Measurements from ENCODE around the gene HMSD. TPM values are rescaled to one million over a fixed set of nuclear protein-coding genes. Genes with fewer than 3 reads are reported as not detected.

The HMSD gene
- total RNA-seq, 4 donors from 2014 or later: 0.18 to 0.19 TPM; not detected in 2

- Histone ChIP-seq H3K4me3 (no peak within 1 kb of the TSS), H3K27me3 (no peaks in the 10 kb centered on the region), H3K36me3 (peaks cover 0 to 12% (median 0%) of the 10 kb centered on the region in 3 donors), H3K27ac (no peak within 1 kb of the TSS), H3K9me3 (no peaks in the 10 kb centered on the region), H3K4me1 (peaks cover 0 to 24% (median 0%) of the 10 kb centered on the region in 3 donors)
- intact Hi-C loops (cut with DNase I): no loop called here
- TF ChIP-seq CTCF (IDR thresholded peaks at IDR 0.05) (no peak), POLR2A (IDR thresholded peaks at IDR 0.05) (no peak)
- DNase-seq: no peak
Observed at GRCh38 chr18:63907664-63908063, 41.4 kb upstream of the HMSD start, which contains the start of gene SERPINB10. SERPINB10 (plus strand) TSS chr18:63907958; CDS start chr18:63915511, 7,553 bp downstream.

GRCh38 chr18:63908858-63909257 lies 40.2 kb upstream of the HMSD start:
- Histone ChIP-seq H3K27me3 (no peaks in the 10 kb centered on the region), H3K36me3 (peaks cover 0 to 4% (median 0%) of the 10 kb centered on the region in 3 donors), H3K4me3 (no peak overlapping the region), H3K9me3 (no peaks in the 10 kb centered on the region), H3K27ac (no peak overlapping the region), H3K4me1 (peaks cover 0 to 24% (median 0%) of the 10 kb centered on the region in 3 donors)
- intact Hi-C loops (cut with DNase I): no loop called here
- DNase-seq: no peak
- TF ChIP-seq POLR2A (IDR thresholded peaks at IDR 0.05) (no peak), CTCF (IDR thresholded peaks at IDR 0.05) (no peak)
- 75 to 90% methylated on average over 1 of the region's 1 CpG for WGBS, 2 donors

GRCh38 chr18:63909870-63910269 lies 39.2 kb upstream of the HMSD start:
- no peak overlapping the region for H3K27ac ChIP-seq
- intact Hi-C loops (cut with DNase I): no loop called here
- H3K4me3 ChIP-seq: no peak overlapping the region
- no peaks in the 10 kb centered on the region for H3K36me3 ChIP-seq
- no peak for DNase-seq
- H3K27me3 ChIP-seq: no peaks in the 10 kb centered on the region
- TF ChIP-seq POLR2A (IDR thresholded peaks at IDR 0.05) (no peak), CTCF (IDR thresholded peaks at IDR 0.05) (no peak)
- WGBS, 2 donors: 23 to 37% methylated on average over 2 of the region's 2 CpGs
- no peaks in the 10 kb centered on the region for H3K9me3 ChIP-seq
- peaks cover 0 to 24% (median 0%) of the 10 kb centered on the region in 3 donors for H3K4me1 ChIP-seq

- DNase-seq: no peak
- H3K36me3 ChIP-seq: no peaks in the 10 kb centered on the region
- H3K9me3 ChIP-seq: no peaks in the 10 kb centered on the region
- no peak overlapping the region for H3K27ac ChIP-seq
- peaks cover 0 to 5% (median 0%) of the 10 kb centered on the region in 4 donors for H3K27me3 ChIP-seq
- TF ChIP-seq POLR2A (IDR thresholded peaks at IDR 0.05) (no peak), CTCF (IDR thresholded peaks at IDR 0.05) (no peak)
- no peaks in the 10 kb centered on the region for H3K4me1 ChIP-seq
- no peak overlapping the region for H3K4me3 ChIP-seq
- intact Hi-C loops (cut with DNase I): no loop called here
- 73 to 85% methylated on average over 5 of the region's 5 CpGs for WGBS, 2 donors
Observed at GRCh38 chr18:63917817-63918216, 31.3 kb upstream of the HMSD start.

GRCh38 chr18:63922049-63922448 lies 27.1 kb upstream of the HMSD start:
- WGBS, 2 donors: 83 to 84% methylated on average over 2 of the region's 2 CpGs
- no peak for DNase-seq
- intact Hi-C loops (cut with DNase I): no loop called here
- TF ChIP-seq CTCF (IDR thresholded peaks at IDR 0.05) (no peak), POLR2A (IDR thresholded peaks at IDR 0.05) (no peak)
- Histone ChIP-seq H3K4me1 (no peaks in the 10 kb centered on the region), H3K36me3 (no peaks in the 10 kb centered on the region), H3K9me3 (no peaks in the 10 kb centered on the region), H3K4me3 (no peak overlapping the region), H3K27me3 (no peaks in the 10 kb centered on the region), H3K27ac (no peak overlapping the region)
